Spleen (tissue), 7 donors: ENCODE results near the gene SNRPB2.

Source experiments
- CTCF ChIP-seq, 11 experiments: fragments of 200-600 bp in 7 of 11; fragments of 450-650 bp in 4 of 11; sonication (generic) in 4 of 11; IDR thresholded peaks in 8 of 11; conservative IDR thresholded peaks in 3 of 11; 1 replicate in 7 of 11; 2 replicates in 4 of 11; pipeline versions ENCODE4 v1.4.0 to v1.8.0; 2016 to 2021; ENCODE audit warnings: antibody characterized with exemption in 11 of 11, inconsistent platforms in 4 of 11, mild to moderate bottlenecking in 1 of 11
- POLR2A ChIP-seq, 3 donors: fragments of 450-650 bp; IDR thresholded peaks; one replicate each; pipeline ENCODE4 v1.5.1; 2017; ENCODE audit warnings: antibody characterized with exemption in 3 of 3, mild to moderate bottlenecking in 1 of 3
- POLR2AphosphoS5 ChIP-seq, 3 donors: sonication (generic); formaldehyde crosslinking; IDR thresholded peaks; one replicate each; pipeline ENCODE4 v1.5.1; 2017; ENCODE audit warnings: antibody characterized with exemption in 3 of 3
- donor health status: DM: no; HTN: no; CAD: no; lungs with moderate emphysema.
- donor health status: DM: no; HTN: no; CAD: no.
- donor health status: DM: no; HTN: no; CAD: no.

GRCh38 chr20:16692009-16692408 lies 37.8 kb upstream of the SNRPB2 start:
- no peak for TF ChIP-seq CTCF (IDR thresholded peaks at IDR 0.05 in 8 of 11, conservative IDR thresholded peaks at IDR 0.05 in 3 of 11)
- no peak for TF ChIP-seq POLR2AphosphoS5 (IDR thresholded peaks at IDR 0.05)
- no peak for TF ChIP-seq POLR2A (IDR thresholded peaks at IDR 0.05)
